Measurements from ENCODE around the gene KCND3.
"Not testable (repeated sequence)": the region's sequence is repeated elsewhere in the genome, so short reads cannot be mapped to it uniquely, and the experiment has no call there.

The KCND3 gene

GRCh38 chr1:111768023-111768422, 221.4 kb downstream of the KCND3 start:
- DNase-seq: no peak

GRCh38 chr1:111762332-111762731, 227.1 kb downstream of the KCND3 start:
- DNase-seq: no peak

- no peak for DNase-seq
Measured at GRCh38 chr1:111761717-111762116, 227.8 kb downstream of the KCND3 start.

GRCh38 chr1:111758373-111758772, 231.1 kb downstream of the KCND3 start:
- no peak for DNase-seq

GRCh38 chr1:111756124-111756513, 233.3 kb downstream of the KCND3 start:
- DNase-seq: no peak

GRCh38 chr1:111755331-111756123, 233.9 kb downstream of the KCND3 start, which contains the start of gene DDX20:
Gene DDX20, plus strand, starts transcription at chr1:111755901. Its CDS starts 24 bp downstream, at chr1:111755925.
- peak; percentile 93 for DNase-seq

GRCh38 chr1:111754984-111755330, 234.5 kb downstream of the KCND3 start:
- peak; percentile 79 for DNase-seq

- DNase-seq: no peak
Measured at GRCh38 chr1:111751906-111752575, 237.4 kb downstream of the KCND3 start.

GRCh38 chr1:111750856-111751255, 238.6 kb downstream of the KCND3 start:
- DNase-seq: no peak

GRCh38 chr1:111749628-111750027, 239.8 kb downstream of the KCND3 start:
- DNase-seq: no peak

GRCh38 chr1:111747947-111748346, 241.5 kb downstream of the KCND3 start:
- DNase-seq: no peak

GRCh38 chr1:111747282-111747734, 242.2 kb downstream of the KCND3 start:
- DNase-seq: peak; percentile 86

- no peak for DNase-seq
Measured at GRCh38 chr1:111746614-111746999, 242.9 kb downstream of the KCND3 start.

- DNase-seq: no peak
Measured at GRCh38 chr1:111745675-111746613, 243.5 kb downstream of the KCND3 start.

- DNase-seq: no peak
Measured at GRCh38 chr1:111743679-111744101, 245.8 kb downstream of the KCND3 start.

- no peak for DNase-seq
Measured at GRCh38 chr1:111742938-111743549, 246.4 kb downstream of the KCND3 start.

GRCh38 chr1:111742292-111742691, 247.2 kb downstream of the KCND3 start:
- DNase-seq: not testable (repeated sequence)

- DNase-seq: peak; percentile 72
Measured at GRCh38 chr1:111739925-111740765, 249.3 kb downstream of the KCND3 start.

GRCh38 chr1:111739194-111739924, 250.1 kb downstream of the KCND3 start, which contains the start of gene INKA2:
Gene INKA2, minus strand, starts transcription at chr1:111739395. Its CDS starts 153 bp downstream, at chr1:111739242.
- DNase-seq: peak; percentile 97

GRCh38 chr1:111738436-111739193, 250.9 kb downstream of the KCND3 start:
- DNase-seq: peak; percentile 89
